AG08395 (cell line): ENCODE results near the gene TNFAIP2.
"Not testable (repeated sequence)": the region's sequence is repeated elsewhere in the genome, so short reads cannot be mapped to it uniquely, and the experiment has no call there.

Experiments
- DNase-seq: peaks from one replicate; pipeline ENCODE4 v3.0.0; 2012; ENCODE audit warnings: mixed read lengths, low spot score

The TNFAIP2 gene

GRCh38 chr14:103155826-103156394, 32.6 kb downstream of the TNFAIP2 start:
- DNase-seq, result no peak

DNA sequence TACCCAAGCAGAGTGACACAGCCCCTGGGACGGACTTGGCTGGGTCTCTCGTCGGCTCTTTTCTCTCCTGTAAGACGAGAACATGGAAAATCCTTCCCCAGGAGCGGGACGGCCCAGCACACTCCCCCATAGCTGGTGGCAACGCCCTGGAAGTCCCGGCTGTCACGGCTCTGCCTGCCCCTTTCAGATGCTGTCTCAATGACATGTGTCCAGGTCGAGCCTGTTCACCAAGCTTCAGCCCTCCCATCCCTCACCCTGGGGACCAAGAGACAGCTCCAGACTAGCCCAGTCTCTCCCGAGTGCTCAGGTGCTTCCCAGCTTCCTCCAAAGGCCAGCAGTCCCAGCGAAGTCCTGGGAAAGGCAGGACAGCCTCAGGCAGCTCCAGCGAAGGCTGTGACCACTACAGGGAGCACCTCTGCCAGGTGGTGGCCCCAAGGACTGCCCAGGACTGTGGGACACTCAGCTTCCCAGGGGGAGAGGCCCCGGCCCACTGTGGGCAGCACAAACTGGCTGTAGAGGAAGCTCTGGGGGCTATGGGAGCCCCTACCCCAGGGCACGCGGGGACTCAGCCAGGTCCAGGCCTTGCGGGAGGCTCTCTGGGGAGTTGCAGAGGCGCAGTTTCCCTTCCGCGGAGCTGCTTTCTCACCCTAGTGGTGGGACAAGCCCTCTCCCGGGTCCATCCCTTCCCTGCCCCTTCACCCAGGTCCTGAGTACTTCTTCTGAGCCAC, 33.6 kb downstream of the TNFAIP2 start:
- DNase-seq, result no peak

- DNase-seq, result no peak
Measured at GRCh38 chr14:103157969-103158368, 34.7 kb downstream of the TNFAIP2 start.

- no peak for DNase-seq
Measured at GRCh38 chr14:103158688-103159087, 35.4 kb downstream of the TNFAIP2 start.

DNA sequence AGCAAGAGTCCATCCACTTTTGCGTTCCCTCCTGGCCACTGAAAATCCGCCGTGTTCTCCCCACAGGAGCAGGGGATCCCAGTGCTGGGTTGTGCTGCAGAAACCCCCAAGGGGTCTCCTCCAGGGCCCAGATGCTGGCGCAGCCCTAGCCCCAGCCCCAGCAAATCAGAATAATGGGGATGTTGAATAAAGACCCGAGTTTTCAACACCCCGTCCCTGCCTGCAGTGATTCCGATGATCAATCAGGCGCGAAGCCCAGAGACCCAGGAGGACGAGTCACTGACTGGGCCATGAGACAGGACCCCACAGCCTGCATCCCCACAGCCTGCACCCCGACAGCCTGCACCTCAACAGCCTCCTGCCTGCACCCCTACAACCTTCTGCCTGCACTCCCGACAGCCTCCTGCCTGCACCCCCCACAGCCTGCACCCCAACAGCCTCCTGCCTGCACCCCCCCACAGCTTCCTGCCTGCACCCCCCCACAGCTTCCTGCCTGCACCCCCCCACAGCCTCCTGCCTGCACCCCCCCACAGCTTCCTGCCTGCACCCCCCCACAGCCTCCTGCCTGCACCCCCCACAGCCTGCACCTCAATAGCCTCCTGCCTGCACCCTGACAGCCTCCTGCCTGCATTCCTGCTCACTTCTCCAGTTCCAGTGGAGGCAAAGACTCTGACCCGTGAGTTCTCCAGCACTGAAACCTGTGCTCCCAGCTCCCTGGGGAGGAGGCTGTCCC, 37.2 kb downstream of the TNFAIP2 start:
- DNase-seq, result no peak

DNA sequence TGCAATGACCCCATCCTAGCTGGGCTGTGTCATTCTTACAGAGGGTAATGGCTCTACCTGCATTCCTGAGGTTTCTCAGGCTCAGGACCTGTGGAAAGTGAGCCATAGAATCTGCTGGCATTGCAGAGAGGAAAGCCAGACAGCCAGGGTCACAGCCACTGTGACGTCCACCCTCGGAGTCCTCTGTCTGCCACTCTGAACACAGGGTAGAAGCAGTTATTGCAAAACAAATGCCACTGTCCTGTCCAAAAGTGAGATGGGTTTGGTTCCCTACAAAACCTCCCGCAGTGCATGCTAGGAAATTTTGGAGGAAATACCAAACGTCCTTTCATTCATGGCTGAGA, 37.8 kb downstream of the TNFAIP2 start:
- DNase-seq, result peak; percentile 56

GRCh38 chr14:103163199-103163598, 39.9 kb downstream of the TNFAIP2 start:
- no peak for DNase-seq

- no peak for DNase-seq
Measured at GRCh38 chr14:103164006-103164405, 40.7 kb downstream of the TNFAIP2 start.

DNA sequence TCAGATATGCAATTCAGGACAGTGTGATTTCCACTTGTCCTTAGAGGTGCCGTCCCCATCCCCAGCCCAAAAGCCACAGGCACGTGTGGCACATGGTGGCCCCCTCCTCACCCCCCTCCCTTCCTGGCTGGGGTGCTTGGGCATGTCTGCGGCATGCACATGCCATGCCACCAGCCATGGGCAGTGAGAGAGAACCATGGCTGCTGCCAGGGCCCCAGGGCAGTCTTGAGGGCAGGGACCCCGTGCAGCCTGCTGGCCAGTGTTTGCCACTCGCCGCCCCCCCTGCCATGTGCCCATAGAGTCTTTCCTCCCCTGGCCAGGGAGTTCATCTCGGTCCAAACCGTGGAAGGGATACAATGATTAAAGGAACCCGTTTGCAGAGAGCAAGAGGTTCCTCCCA, 41.5 kb downstream of the TNFAIP2 start:
- no peak for DNase-seq

- no peak for DNase-seq
Measured at GRCh38 chr14:103165323-103165722, 42.1 kb downstream of the TNFAIP2 start.

DNA sequence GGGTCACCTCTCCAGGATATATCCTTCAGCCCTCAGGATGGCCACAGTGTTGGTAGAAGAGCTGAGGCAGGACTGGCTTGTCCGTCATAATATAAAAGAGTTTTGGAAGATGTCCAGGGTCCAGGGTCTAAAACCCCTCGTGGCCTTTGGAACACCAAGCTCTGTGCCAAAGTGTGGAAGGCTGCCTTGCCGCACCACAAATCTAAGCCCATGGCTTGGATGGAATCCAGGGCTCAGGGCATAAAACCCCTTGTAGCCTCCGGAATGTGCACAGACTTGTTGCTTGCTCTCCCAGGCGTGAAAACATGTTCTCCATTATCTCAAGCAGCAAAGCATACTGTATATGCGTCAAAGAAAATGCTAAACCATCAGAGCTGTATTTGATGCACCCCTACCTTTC, 46.7 kb downstream of the TNFAIP2 start:
- DNase-seq, result no peak

DNA sequence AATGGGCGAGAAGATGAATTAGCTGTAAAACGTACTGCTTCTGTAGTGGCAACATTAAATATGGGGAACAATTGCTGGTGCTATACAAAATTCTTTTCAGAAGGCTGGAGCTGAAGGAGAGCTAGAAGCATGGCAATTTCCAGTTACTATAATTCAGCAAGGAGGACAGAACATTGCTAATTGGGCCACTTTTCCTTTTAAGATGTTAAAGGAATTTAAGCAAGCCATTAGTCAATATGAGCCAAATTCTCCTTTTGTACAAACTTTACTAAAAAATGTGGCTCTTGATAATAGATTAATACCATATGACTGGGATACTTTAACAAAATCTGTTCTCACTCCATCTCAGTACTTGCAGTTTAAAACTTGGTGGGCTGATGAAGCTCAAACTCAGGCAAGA, 47.9 kb downstream of the TNFAIP2 start:
- not testable (repeated sequence) for DNase-seq

- DNase-seq, result no peak
Measured at GRCh38 chr14:103172921-103173320, 49.7 kb downstream of the TNFAIP2 start.

DNA sequence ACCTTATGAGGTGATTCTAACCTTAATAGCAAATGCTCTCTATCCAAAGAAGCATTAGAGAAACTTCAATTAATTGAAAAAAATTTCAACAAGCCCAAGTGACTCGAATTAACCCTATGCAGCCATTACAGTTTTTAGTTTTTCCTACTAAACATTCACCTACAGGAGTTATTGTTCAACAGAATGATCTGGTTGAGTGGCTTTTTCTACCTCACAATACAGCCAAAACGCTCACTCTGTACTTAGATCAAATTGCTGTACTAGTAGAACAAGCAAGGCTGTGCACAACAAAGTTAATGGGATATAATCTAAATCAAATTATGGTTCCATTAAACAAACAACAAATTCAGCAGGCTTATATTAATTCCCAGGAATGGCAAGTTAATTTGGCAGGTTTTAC, 50.6 kb downstream of the TNFAIP2 start:
- not testable (repeated sequence) for DNase-seq

DNA sequence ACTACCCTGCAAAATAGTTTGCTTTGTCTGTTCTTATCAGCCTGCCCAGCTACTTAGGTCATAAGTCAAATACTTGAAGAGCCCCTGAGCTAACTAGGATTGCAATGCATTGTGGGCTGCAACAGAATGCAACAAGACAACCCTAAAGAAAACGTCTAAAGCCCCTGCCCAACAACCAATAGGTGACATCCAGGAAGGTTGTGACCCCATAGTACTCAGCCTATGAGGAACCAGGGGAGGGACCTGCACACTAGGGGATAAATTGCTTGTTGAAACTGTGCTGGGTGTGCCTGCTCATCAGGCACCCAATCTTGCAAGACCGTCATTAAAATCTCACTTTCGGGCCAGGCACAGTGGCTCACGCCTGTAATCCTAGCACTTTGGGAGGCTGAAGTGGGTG, 52.9 kb downstream of the TNFAIP2 start:
- not testable (repeated sequence) for DNase-seq

DNA sequence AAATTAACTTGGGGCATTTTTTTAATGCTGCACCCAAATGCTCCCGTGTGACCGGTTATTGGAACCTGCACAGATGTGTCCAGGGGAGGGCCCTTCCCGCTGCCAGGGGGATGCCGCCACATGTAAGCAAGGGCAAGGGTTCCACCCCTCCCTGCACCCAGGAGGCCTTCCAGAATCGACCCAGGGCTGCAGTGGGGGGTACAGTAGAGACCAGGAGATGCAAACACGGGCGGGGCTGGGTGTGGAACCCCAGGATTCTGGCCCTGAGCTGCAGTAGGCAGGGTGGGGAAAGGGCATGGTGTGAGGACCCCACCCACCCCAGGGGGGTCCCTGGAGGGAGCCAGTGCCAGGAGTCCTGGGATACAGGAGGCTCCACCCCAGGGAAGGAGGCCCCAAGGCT, 54.1 kb downstream of the TNFAIP2 start:
- no peak for DNase-seq

DNA sequence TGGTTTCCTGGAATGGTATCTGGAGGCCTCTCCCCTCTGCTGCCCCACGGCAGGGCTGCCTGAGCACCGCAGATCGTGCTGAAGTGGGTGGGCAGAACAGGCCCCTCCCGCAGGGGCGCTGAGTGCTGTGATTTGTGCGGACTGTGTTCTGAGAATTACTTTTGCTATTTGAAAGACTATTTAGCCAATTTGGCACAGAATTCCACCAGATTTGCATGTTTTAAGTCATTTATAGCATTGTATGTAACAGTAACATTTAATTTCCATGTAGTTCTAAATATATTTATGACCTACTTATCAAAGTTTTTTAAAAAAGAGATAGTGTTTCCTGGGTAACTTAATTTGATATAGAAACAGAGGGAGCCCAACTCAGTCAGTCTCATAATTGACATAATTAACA, 55.3 kb downstream of the TNFAIP2 start:
- DNase-seq, result no peak

DNA sequence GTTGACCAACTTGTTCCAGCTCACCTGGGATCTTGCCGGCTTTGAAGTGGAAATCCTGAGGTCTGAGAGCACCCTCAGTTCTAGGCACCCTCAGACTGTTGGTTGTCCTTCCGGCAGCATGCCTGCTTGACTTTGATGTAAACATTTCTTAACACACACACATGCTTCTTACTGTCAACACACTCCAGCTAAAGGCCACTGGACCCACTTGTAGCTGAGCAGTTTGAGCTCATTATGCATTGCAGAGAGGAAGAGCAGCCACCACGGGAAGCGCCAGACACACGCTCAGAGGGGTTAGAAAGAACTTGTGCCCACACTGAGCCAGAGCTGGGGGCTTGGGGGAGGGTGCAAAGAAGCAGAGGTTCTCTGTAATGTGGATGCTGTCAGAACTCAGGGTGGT, 55.8 kb downstream of the TNFAIP2 start:
- DNase-seq, result no peak

DNA sequence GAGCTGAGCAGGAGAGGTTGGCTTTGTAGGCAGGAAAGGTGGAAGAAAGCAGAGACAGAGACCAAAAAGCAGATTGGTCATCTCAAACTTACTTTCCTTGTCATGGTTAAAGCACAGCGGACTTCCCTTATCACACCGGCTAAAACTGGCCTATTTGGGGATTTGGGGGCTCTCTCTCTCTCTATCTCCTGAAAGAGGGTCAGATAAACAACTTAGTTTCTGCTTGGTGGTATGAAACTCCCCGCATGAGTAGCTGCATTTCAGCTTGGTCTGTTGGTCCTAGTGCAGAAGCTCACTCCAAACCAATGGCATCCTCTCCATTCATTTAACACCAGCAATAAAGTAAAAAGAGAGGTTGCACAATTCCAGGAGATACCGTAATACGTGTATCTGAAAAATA, 57.1 kb downstream of the TNFAIP2 start:
- DNase-seq, result no peak

GRCh38 chr14:103184046-103184445, 60.8 kb downstream of the TNFAIP2 start:
- no peak for DNase-seq

DNA sequence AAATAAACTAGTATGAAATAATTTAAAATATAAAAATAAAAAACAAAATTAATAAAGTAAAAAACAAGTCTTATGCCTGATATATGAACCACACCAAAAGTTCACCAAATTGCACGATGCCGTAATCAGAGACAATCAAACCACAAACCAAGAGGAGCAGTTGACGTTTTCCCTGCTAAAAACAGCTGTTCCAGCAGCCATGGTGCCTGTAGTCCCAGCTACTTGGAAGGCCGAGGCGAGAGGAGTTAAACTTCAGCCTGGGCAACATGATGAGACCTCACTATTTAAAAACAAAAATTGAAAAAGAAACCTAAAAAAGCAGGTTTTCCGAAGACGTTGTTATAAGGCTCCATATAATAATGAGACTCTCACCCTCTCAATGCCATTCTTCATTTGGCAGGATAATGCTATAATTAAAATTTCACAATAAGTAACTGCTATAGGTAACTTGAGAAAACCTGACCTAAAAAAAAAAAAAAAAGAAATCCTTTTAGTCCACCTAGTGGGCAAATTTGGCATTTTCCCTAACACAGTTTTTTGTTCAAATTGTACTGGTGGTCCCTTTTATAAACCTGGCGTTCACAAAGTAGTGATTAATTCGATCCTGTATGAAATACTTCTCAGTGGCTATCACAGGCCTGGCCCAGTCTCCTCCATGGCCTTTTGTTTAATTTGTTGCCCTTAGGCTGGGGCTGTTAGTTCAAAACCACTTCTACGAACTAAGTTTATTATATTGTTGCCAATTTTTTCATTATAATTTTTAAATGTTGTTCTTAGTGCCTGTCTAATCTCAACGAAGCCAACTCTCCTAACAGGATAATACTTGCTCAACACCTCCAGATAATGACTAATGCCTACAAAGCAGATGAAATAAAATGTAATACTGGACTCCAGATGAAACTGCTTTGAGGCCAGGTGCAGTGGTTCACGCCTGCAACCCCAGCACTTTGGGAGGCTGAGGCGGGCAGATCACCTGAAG, 62.1 kb downstream of the TNFAIP2 start:
- peak; percentile 27 for DNase-seq

GRCh38 chr14:103186241-103186822, 63.1 kb downstream of the TNFAIP2 start:
- DNase-seq, result no peak
